ENCODE measurements around the gene TBATA.

GRCh38 chr10:70737250-70737649 is 47.9 kb downstream of the TBATA start:
- no peak for TF ChIP-seq CTCF (IDR thresholded peaks at IDR 0.05)
- TF ChIP-seq POLR2A (IDR thresholded peaks at IDR 0.05), result no peak

Measured in right lobe of liver (tissue), 4 donors.